ENCODE data around the gene NEURL1.

NEURL1 gene

DNA sequence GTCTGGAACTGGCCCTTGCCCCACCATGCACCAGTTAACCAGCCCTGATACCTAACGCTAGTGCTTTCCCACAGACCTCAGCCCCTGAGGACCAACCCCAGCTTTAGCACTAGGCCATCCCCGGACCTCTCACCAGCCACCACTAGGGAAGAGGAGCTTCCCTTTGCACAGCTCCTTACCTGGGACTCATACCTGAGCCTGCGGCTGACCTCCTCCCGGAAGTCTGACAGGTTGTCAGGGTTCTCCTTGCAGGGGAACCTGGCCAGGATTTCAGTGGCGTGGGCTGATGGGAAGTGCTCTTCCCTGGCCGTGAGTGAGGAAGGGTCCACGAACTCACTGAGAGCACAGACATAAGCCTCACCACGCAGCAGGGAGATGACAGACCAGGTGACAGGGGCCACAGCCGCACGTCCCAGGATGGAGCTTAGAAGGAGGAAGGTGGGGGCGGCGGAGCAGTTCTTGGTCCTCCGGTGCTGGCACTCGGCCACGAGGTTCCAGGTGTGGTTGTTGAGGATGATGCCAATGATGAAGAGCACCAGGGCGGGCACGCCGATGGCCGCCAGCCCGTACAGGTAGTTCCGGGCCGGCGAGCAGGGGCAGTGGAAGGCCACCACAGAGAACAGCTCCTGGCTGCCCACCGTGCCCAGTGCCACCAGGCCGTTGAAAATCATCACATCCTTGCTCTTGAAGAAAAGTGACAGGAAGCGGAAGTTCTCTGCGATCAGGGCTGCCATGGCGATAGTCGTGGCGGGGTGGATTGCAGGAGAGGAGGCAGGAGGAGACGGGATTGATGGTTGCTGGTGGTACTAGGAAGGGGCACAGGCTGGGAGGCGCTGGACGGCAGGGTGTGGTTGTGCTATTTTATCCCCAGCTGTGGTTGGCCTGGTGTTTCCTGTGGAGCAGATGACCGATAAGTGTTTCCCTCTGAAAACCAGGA is 44.0 kb upstream of the NEURL1 start:
- Histone ChIP-seq H3K27ac (peak overlapping the region; percentile 87 to 96), H3K4me3 (peak overlapping the region; percentile 90)
- TF ChIP-seq, protein P1, sequence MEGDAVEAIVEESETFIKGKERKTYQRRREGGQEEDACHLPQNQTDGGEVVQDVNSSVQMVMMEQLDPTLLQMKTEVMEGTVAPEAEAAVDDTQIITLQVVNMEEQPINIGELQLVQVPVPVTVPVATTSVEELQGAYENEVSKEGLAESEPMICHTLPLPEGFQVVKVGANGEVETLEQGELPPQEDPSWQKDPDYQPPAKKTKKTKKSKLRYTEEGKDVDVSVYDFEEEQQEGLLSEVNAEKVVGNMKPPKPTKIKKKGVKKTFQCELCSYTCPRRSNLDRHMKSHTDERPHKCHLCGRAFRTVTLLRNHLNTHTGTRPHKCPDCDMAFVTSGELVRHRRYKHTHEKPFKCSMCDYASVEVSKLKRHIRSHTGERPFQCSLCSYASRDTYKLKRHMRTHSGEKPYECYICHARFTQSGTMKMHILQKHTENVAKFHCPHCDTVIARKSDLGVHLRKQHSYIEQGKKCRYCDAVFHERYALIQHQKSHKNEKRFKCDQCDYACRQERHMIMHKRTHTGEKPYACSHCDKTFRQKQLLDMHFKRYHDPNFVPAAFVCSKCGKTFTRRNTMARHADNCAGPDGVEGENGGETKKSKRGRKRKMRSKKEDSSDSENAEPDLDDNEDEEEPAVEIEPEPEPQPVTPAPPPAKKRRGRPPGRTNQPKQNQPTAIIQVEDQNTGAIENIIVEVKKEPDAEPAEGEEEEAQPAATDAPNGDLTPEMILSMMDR (IDR thresholded peaks at IDR 0.05): no peak
- DNase-seq (ENCODE audit: low spot score): no peak

DNA sequence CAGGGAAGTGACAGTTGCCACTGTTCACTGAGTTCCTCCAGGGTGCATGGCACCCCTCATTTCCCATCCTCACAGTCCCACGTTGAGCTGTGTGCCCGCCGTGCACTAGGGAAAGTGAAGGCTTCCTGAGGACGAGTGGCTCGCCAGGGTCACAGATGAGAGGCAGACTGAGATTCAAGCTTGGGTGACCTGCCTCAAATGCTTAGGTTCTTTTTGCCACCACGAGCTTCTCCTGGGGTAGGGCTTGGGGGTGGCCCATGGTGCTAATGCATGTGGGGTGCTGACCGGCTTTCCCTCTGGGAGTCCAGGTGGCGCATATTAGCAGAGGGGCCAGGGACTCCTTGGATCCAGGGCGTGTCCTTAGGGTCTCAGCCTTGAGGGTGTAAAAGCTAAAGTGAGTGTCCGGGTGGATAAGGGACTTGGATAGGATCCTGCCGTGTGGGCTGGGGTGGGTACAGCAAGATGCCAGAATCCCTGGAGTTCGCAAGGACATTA is 43.3 kb upstream of the NEURL1 start:
- TF ChIP-seq, protein P1 (IDR thresholded peaks at IDR 0.05): no peak

DNA sequence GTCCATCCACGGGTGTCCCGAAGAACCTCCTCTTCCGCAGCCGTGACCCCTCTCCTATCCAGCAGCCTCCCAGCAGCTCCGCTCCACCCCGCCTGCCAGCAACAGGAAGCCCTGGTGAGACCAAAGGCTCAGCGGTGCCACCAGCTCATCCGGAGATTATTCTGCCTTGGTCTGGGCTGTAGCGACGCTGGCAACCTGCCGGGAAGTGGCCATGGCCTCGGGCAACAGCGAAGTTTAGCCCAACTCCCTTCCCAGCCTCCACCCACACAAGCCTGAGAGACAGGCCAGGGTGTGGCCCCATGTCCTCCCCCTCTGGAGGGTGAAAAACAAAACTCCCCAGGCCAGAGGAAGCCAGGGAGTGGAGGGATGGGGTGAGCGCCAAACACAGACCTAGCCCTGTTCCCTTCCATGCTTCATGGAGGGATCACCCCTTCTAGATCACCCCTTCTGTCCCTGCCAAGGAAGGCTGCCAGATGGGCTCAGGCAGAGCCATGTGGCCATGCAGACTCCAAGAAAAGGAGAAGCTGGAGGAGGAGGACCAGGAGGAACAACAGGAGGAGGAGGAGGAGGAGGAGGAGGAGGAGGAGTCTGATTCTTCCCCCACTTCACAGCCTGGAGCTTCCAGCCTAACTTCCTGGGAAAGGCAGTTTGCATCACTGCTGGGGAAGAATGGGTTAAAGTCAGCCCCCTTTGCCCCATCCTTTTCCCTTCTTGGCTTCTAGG is 42.3 kb upstream of the NEURL1 start:
- peak; percentile 89 for DNase-seq (ENCODE audit: low spot score)
- TF ChIP-seq, protein P1 (IDR thresholded peaks at IDR 0.05): no peak
- peak overlapping the region; percentile 90 for H3K4me3 ChIP-seq
- peak overlapping the region; percentile 95 to 96 for H3K27ac ChIP-seq

More for the DNA sequence above, 43.3 kb upstream of the NEURL1 start:
- H3K27ac ChIP-seq: peak overlapping the region; percentile 95 to 96
- H3K4me3 ChIP-seq: peak overlapping the region; percentile 90
- no peak for DNase-seq (ENCODE audit: low spot score)

DNA sequence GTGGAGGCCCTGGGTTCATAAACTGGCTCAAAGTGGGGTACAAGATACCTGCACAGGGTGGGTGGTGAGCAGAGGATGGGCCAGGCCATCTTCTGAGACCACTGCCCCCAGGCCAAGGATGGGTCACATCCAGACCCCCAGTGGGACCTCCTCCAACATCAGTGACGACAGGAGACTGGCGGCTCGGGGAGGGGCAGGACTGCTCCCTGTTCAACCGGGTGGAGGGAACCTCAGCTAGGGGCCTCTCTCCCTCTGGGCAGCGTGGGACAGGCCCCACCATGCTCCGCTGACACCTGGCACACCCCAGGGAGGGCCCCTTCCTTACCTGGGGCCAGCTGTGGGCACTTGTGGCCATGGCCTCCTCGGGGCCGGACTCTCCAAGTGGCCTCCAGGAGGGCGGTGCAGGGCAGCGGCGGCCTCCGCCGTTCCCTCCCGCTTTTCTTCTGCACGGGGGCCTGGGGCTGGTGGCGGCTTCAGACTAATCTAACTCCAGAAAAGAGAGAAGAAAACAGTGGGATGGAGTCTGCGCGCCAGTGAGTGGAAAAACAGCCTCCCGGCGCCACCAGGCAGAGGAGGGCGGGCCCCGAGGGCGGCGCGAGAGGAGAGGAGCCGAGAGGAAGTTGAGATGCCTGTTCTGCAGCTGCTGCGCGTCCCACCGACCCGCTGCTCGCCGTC is 41.5 kb upstream of the NEURL1 start, which contains the start of gene CALHM2:
CALHM2 (minus strand) TSS at position 540 of the 675 bp plus-strand sequence. CDS start 2,429 bp downstream, outside the sequence.
- TF ChIP-seq, protein P1 (IDR thresholded peaks at IDR 0.05): no peak
- Histone ChIP-seq H3K27ac (peak within 1 kb of the TSS; percentile 95 to 96), H3K4me3 (peak within 1 kb of the TSS; percentile 90)
- peak; percentile 87 for DNase-seq (ENCODE audit: low spot score)

DNA sequence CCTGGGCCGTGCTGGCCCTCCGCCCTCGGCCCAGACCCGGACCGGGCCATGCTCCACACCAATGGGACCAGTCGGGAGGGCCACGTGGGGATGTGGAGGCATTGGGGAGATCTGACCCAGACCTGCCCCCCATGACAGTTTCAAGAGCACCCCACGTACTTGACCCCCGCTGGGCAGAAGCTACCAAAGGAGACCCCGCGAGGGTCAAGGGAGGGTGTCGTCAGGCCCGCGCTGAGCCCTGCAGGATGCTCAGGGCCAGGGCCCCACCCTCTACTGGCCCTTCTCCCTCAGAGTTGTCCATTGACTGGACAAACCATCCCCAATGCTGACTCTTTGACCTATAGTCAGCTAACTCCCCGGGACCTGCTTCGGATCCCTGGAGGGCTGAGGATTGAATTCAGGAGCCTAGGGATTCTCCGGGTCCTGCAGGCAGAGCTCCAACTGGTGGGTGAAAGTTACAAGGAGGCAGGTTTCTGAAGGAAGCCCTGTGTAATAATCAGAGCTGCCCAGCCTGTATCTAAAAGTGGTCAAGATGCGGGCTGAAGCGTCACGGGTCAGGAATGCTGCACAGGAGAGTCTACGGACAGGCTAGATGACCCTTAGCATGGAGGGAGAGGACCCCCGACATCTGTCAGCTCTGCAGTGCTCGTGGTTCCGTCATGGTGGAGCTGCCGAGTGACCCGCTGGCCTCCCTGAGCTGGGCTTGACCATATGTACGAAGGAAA is 40.8 kb upstream of the NEURL1 start:
- no peak for DNase-seq (ENCODE audit: low spot score)
- TF ChIP-seq, protein P1 (IDR thresholded peaks at IDR 0.05): no peak
- Histone ChIP-seq H3K27ac (peak overlapping the region; percentile 95 to 96), H3K4me3 (peak overlapping the region; percentile 90)

DNA sequence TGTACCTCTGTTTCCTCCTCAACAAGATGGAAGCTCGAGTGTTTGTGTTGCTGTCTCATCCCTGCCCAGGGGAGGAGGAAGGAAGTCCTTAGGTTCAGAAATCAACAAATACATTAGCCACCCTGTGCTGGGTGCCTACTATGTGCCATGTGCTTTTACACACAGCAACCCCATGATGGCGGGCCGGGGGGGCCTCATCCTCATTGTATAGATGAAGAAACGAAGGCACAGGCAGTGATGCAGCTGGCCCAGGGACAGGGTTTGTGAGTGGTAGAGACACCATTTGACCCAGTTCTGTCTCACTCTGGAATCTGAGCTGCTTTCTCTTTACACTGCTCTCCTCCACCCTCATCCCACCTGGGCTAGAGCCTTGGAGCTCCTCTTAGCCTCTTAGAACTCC is 39.5 kb upstream of the NEURL1 start:
- no peak for DNase-seq (ENCODE audit: low spot score)
- TF ChIP-seq, protein P1 (IDR thresholded peaks at IDR 0.05): no peak
- no peak overlapping the region for H3K27ac ChIP-seq
- H3K4me3 ChIP-seq: no peak overlapping the region

Data from coronary artery (tissue), 2 donors.